Measurements from ENCODE around the gene NMNAT3. TPM values are rescaled to one million over a fixed set of nuclear protein-coding genes. Genes with fewer than 3 reads are reported as not detected.
A peak's percentile ranks its signal among the peaks of the same experiment; 100 is the strongest.

NMNAT3 gene
- total RNA-seq, 1 experiment from 2014 or later, result 1.3 TPM

DNA sequence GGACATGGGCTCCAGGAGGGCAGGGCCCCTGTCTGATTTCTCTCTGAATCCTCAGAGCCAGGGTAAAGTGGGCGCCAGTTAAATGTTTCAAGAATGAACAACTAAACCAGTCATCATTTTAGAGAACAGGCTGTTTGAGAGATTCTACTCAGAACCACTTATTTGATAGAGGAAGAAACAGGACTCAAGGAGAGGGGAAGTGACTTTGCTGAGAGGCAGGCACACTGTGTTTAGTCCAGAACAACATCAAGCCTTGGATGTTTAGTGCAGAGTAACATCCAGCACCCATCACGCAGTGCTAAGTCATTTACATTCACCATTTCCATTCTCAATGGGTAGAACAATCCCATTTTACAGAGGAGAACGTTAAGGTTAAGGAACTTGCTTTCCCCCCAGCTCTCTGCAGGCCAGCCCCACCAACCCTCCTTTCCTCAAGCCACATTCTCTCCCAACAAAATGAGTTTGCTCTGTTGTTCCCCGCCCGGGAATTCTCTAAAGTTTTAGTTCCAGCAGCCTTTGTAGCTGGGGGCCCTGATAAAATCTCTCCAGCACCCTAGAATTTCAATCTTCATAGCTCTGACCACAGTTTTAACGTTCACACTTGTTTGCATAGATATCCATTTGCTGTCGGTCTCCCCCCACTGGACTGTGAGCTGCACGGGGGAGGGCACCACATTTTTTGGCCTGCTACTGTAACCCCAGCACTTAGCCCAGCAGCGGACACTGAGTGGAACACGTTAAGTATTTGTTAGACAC, 962 bp downstream of the NMNAT3 start:
- no peak overlapping the region for H3K18ac ChIP-seq (ENCODE audit: insufficient read length, low read depth, low read length)
- no peak overlapping the region for H3K23ac ChIP-seq (ENCODE audit: insufficient read length, low read depth, low read length)
- Mint-ChIP-seq H3K27me3 (ENCODE audit: low read depth) (peaks cover 67% of the 10 kb centered on the region), H3K36me3 (ENCODE audit: insufficient read depth in 1 of 3, low read depth in 3 of 3) (no peaks in the 10 kb centered on the region), H3K27ac (no peak overlapping the region), H3K9me3 (no peaks in the 10 kb centered on the region), H3K4me1 (peaks cover 22 to 30% of the 10 kb centered on the region in 2 experiments), H3K4me3 (peak overlapping the region; percentile 64 to 80)
- H4K8ac ChIP-seq (replicated peaks; ENCODE audit: insufficient read length, low read depth, low read length), result no peak overlapping the region
- DNase-seq, result no peak
- H3K27ac ChIP-seq (ENCODE audit: insufficient read length, low read depth, low read length), result no peak overlapping the region
- TF ChIP-seq, protein P1, sequence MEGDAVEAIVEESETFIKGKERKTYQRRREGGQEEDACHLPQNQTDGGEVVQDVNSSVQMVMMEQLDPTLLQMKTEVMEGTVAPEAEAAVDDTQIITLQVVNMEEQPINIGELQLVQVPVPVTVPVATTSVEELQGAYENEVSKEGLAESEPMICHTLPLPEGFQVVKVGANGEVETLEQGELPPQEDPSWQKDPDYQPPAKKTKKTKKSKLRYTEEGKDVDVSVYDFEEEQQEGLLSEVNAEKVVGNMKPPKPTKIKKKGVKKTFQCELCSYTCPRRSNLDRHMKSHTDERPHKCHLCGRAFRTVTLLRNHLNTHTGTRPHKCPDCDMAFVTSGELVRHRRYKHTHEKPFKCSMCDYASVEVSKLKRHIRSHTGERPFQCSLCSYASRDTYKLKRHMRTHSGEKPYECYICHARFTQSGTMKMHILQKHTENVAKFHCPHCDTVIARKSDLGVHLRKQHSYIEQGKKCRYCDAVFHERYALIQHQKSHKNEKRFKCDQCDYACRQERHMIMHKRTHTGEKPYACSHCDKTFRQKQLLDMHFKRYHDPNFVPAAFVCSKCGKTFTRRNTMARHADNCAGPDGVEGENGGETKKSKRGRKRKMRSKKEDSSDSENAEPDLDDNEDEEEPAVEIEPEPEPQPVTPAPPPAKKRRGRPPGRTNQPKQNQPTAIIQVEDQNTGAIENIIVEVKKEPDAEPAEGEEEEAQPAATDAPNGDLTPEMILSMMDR (conservative IDR thresholded peaks at IDR 0.05), result no peak
- no peak overlapping the region for H2AFZ ChIP-seq (ENCODE audit: low read length)
- H2BK5ac ChIP-seq (ENCODE audit: insufficient read length, low read length), result no peak overlapping the region
- WGBS (ENCODE audit: extremely low coverage, insufficient read length, low lambda C conversion rate), result no CpG with 5 or more reads among the region's 10 CpGs
- peak overlapping the region; percentile 68 for H3K4me2 ChIP-seq (ENCODE audit: insufficient read depth, insufficient read length, low read length)
- H2BK20ac ChIP-seq (ENCODE audit: low read depth, low read length, poor library complexity, severe bottlenecking), result no peak overlapping the region
- no peaks in the 10 kb centered on the region for H4K20me1 ChIP-seq (ENCODE audit: control insufficient read depth, insufficient read depth, insufficient read length)
- peaks cover 6% of the 10 kb centered on the region for H3K23me2 ChIP-seq (ENCODE audit: insufficient read length, low read depth, low read length, poor library complexity, severe bottlenecking)
- H2BK15ac ChIP-seq (ENCODE audit: low read depth, low read length), result no peak overlapping the region
- no peak overlapping the region for H2BK12ac ChIP-seq (ENCODE audit: insufficient read length, low read depth, low read length)
- no peak overlapping the region for H4K91ac ChIP-seq (ENCODE audit: insufficient read length, low read depth, low read length)
- H3K79me1 ChIP-seq (ENCODE audit: insufficient read depth, low read depth, low read length, poor library complexity, severe bottlenecking), result no peaks in the 10 kb centered on the region
- peaks cover 5% of the 10 kb centered on the region; the same call in 1 of the 2 replicates for H3K4me1 ChIP-seq (ENCODE audit: insufficient read depth, low read length)
- H3K9me3 ChIP-seq (ENCODE audit: control insufficient read depth, low read depth, low read length), result no peaks in the 10 kb centered on the region
- no peak overlapping the region for H4K5ac ChIP-seq (ENCODE audit: insufficient read length, low read depth, low read length)
- H2BK120ac ChIP-seq (ENCODE audit: low read depth, low read length, poor library complexity, severe bottlenecking), result no peak overlapping the region
- H3K56ac ChIP-seq (ENCODE audit: insufficient read length, low read depth, low read length), result no peak overlapping the region
- H3K4ac ChIP-seq (ENCODE audit: low read depth, low read length), result no peak overlapping the region
- no peak overlapping the region for H3K14ac ChIP-seq (ENCODE audit: insufficient read depth, low read length)
- peaks cover 16% of the 10 kb centered on the region; the same call in 1 of the 2 replicates for H3K27me3 ChIP-seq (ENCODE audit: insufficient read depth, low read length)
- H3K79me2 ChIP-seq (ENCODE audit: insufficient read depth, low read length), result no peaks in the 10 kb centered on the region
- no peak overlapping the region for H3K9ac ChIP-seq (ENCODE audit: extremely low read depth, insufficient read length, low read length)
- no peak overlapping the region for H3T11ph ChIP-seq (ENCODE audit: low read length)
- H2AK5ac ChIP-seq (ENCODE audit: insufficient read length, low read length), result no peak overlapping the region
